Measurements from ENCODE around the gene NACC1. TPM values are rescaled to one million over a fixed set of nuclear protein-coding genes. Genes with fewer than 3 reads are reported as not detected.

The NACC1 gene
- total RNA-seq, 3 donors from 2014 or later (not counting 1 experiment from before 2014, with no cell fraction given), result 41.2 to 48.7 (median 43.4) TPM

DNA sequence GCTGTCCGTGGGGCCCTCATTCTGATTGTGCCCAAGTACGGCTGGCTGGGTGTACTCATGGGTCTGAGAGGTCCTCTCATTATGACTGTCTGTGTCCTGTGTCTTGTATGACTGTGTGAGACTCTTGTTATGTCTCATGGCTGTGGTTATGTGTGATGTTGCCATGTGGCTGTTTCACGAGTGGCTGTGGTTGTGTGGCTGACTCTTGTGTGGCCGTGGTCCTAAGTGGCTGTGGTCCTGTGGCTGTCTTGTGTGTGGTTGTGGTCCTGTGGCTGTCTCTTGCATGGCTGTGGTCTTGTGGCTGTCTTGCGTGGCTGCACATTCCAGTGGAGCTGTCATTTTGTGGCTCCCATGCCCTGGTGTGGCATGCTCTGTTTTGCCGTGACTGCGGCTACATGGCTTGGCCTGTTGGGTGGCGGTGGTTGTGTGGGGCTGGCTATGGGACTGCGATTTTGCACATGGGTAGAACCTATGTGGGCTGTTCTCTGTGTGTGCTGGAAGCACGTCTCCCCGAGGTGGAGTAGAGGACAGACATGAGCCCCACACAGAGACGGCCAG is 18.0 kb upstream of the NACC1 start:
- H3K4me1 Mint-ChIP-seq, result peaks cover 25 to 63% of the 10 kb centered on the region in 2 donors
- H3K36me3 Mint-ChIP-seq, result no peaks in the 10 kb centered on the region
- Histone ChIP-seq H3K9me3 (ENCODE audit: control insufficient read depth, insufficient read depth, low read length) (no peaks in the 10 kb centered on the region), H3K36me3 (ENCODE audit: control insufficient read depth, insufficient read depth, low read length) (no peaks in the 10 kb centered on the region), H3K4me1 (ENCODE audit: control insufficient read depth, insufficient read depth, low read length) (peaks cover 94% of the 10 kb centered on the region), H3K4me3 (ENCODE audit: low read length) (no peak overlapping the region), H3K27ac (ENCODE audit: low read length) (peak overlapping the region; percentile 91), H3K27me3 (ENCODE audit: control insufficient read depth, insufficient read depth, low read length) (peaks cover 28% of the 10 kb centered on the region)
- TF ChIP-seq, protein P1, sequence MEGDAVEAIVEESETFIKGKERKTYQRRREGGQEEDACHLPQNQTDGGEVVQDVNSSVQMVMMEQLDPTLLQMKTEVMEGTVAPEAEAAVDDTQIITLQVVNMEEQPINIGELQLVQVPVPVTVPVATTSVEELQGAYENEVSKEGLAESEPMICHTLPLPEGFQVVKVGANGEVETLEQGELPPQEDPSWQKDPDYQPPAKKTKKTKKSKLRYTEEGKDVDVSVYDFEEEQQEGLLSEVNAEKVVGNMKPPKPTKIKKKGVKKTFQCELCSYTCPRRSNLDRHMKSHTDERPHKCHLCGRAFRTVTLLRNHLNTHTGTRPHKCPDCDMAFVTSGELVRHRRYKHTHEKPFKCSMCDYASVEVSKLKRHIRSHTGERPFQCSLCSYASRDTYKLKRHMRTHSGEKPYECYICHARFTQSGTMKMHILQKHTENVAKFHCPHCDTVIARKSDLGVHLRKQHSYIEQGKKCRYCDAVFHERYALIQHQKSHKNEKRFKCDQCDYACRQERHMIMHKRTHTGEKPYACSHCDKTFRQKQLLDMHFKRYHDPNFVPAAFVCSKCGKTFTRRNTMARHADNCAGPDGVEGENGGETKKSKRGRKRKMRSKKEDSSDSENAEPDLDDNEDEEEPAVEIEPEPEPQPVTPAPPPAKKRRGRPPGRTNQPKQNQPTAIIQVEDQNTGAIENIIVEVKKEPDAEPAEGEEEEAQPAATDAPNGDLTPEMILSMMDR (IDR thresholded peaks at IDR 0.05), result no peak
- H3K27me3 Mint-ChIP-seq (ENCODE audit: low read depth in 2 of 2), result peaks cover 8 to 17% of the 10 kb centered on the region in 2 donors
- intact Hi-C loops (cut with micrococcal nuclease), result loop anchor here (1.0 to 5.0 kb wide), 4 partner anchors 52 to 313 kb away; partner anchors contain the start of genes IER2 and STX10
- ATAC-seq (peak; percentile 52 to 60 (median 58)), DNase-seq (peak; percentile 79 to 82)
- peak overlapping the region; percentile 90 to 94 for H3K27ac Mint-ChIP-seq
- peaks cover 3% of the 10 kb centered on the region in 2 donors for H3K9me3 Mint-ChIP-seq
- H3K4me3 Mint-ChIP-seq, result peak overlapping the region; percentile 79
- WGBS (ENCODE audit: insufficient coverage), result 9% methylated on average over 12 of the region's 12 CpGs

DNA sequence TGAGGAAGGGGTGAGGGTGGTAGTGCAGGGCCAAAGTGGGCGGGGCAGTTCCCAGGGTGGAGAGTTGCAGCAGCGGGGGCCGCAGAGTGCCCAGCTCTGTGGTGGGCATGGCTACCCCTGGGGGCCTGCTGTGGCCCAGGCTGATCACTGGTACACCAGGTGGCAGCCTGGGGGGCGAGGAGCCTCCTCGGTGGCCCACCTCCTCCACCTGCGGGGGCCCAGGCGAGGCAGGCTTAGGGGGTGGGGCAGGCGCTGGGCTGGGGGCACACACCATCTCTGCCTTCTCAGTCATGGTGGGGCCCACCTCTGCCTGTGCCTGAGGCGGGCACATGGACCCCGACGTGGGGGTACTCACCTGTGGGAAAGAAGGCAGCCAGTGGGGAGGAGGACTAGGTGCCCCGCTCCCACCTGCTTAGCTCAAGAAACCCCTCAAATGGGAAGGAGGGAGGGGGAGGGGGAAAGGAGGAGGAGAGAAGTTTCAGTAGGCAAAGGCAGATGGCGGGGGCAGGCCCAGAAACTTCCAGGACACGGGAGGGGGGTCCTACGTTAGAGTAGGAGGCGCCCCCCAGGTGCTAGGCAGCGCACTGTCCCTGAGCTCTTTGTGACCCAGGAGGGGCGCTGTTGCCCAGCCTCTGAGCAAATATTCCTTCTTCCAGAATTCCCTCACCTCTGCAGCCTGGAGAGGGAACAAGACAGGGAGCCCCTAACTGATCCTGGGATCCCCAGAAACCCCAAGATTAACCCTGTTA is 17.0 kb upstream of the NACC1 start:
- TF ChIP-seq, protein P1 (IDR thresholded peaks at IDR 0.05), result no peak
- Mint-ChIP-seq H3K4me1 (peaks cover 21 to 62% of the 10 kb centered on the region in 2 donors), H3K36me3 (no peaks in the 10 kb centered on the region), H3K4me3 (peak overlapping the region; percentile 47), H3K27me3 (ENCODE audit: low read depth in 2 of 2) (peaks cover 4 to 14% of the 10 kb centered on the region in 2 donors), H3K27ac (no peak overlapping the region), H3K9me3 (peaks cover 3% of the 10 kb centered on the region in 2 donors)
- no peak overlapping the region for H3K27ac ChIP-seq (ENCODE audit: low read length)
- H3K27me3 ChIP-seq (ENCODE audit: control insufficient read depth, insufficient read depth, low read length), result peaks cover 20% of the 10 kb centered on the region
- 38% methylated on average over 18 of the region's 18 CpGs for WGBS (ENCODE audit: insufficient coverage)
- DNase-seq (no peak), ATAC-seq (no peak)
- peaks cover 95% of the 10 kb centered on the region for H3K4me1 ChIP-seq (ENCODE audit: control insufficient read depth, insufficient read depth, low read length)
- intact Hi-C loops (cut with micrococcal nuclease), result loop anchor here (1.0 to 5.0 kb wide), 4 partner anchors 51 to 314 kb away; partner anchors contain the start of genes IER2 and STX10
- no peaks in the 10 kb centered on the region for H3K9me3 ChIP-seq (ENCODE audit: control insufficient read depth, insufficient read depth, low read length)
- no peaks in the 10 kb centered on the region for H3K36me3 ChIP-seq (ENCODE audit: control insufficient read depth, insufficient read depth, low read length)
- peak overlapping the region; percentile 55 for H3K4me3 ChIP-seq (ENCODE audit: low read length)

DNA sequence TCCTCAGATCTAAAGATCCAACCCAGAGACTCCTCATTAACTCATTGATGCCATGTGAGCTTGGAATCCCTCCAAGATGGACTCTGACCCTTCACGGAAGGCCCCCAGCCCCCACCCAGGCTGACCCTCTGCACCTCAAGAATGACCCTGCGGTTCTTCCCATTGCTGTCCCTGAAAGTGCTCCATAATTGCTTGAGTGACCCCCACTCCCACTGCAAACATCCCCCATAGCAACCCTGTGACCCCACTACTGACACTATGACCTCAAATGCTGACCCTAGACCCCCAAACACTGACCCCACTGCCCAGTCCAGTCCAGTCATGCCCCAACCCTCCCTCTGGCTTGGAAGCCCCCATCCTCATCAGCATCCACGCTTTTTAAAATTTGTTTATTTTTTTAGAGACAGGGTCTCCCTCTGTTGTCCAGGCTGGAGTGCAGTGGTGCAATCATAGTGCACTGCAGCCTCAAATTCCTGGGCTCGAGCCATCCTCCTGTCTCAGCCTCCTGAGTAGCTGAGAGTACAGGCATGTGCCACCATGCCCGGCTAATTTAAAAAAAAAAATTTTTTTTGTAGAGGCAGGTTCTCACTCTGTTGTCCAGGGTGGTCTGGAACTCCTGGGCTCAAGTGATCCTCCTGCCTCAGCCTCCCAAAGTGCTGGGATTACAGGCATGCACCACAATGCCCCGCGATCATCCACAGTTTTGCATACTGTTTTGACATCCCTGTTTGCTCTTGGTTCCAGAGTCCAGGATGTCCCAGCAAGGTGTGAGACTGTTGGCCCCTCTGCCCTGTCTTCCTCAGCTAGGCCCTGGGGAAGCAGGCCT is 16.3 kb upstream of the NACC1 start:
- Histone ChIP-seq H3K4me3 (ENCODE audit: low read length) (peak overlapping the region; percentile 55), H3K27ac (ENCODE audit: low read length) (peak overlapping the region; percentile 47), H3K4me1 (ENCODE audit: control insufficient read depth, insufficient read depth, low read length) (peaks cover 90% of the 10 kb centered on the region), H3K36me3 (ENCODE audit: control insufficient read depth, insufficient read depth, low read length) (no peaks in the 10 kb centered on the region), H3K27me3 (ENCODE audit: control insufficient read depth, insufficient read depth, low read length) (peaks cover 16% of the 10 kb centered on the region), H3K9me3 (ENCODE audit: control insufficient read depth, insufficient read depth, low read length) (no peaks in the 10 kb centered on the region)
- no peak for DNase-seq
- Mint-ChIP-seq H3K4me3 (peak overlapping the region; percentile 55), H3K36me3 (no peaks in the 10 kb centered on the region), H3K27ac (no peak overlapping the region), H3K27me3 (ENCODE audit: low read depth in 2 of 2) (peaks cover 0 to 10% of the 10 kb centered on the region in 2 donors), H3K9me3 (peaks cover 3% of the 10 kb centered on the region in 2 donors), H3K4me1 (peaks cover 18 to 59% of the 10 kb centered on the region in 2 donors)
- 43% methylated on average over 7 of the region's 7 CpGs for WGBS (ENCODE audit: insufficient coverage)
- TF ChIP-seq, protein P1 (IDR thresholded peaks at IDR 0.05), result no peak
- intact Hi-C loops (cut with micrococcal nuclease), result loop anchor here (2.0 to 5.0 kb wide), 3 partner anchors 15 to 315 kb away; partner anchors contain the start of genes IER2, STX10 and TRMT1
- no peak for ATAC-seq
